ENCODE measurements around the gene WWOX.

The WWOX gene

DNA sequence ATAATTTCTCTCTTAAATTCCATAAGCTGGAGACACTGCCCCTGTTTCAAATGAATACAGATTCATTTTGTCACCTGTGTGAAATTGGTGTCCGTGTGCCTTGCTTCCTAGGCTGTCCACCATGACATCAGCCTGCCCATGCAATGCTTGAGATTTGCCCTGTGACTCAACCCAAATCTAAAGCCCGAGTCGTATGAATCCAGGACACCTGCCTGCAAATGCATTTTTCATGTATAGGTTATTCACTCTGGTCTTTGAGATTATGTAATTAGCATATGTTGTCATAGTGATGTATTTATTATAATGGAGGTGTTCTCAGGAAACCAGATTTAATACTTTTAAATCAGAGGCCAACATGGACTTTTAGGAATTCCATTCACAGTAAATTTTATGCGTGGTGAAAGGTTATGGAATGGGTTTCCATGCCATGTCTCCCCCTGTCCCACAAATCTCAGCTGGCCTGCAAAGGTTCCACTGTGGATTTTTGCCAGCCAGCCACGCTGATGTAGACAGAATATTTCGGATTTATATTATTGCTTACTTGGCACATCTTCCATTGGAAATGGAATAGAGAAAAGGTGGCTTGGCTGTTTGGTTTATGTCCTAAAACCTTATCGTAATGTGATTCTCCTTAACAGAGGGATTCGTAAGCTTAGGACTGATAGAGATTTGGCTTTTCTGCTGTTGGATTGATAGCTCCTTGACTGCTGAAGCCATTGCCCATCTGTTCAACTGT is 551.1 kb downstream of the WWOX start:
- TF ChIP-seq, protein P1, sequence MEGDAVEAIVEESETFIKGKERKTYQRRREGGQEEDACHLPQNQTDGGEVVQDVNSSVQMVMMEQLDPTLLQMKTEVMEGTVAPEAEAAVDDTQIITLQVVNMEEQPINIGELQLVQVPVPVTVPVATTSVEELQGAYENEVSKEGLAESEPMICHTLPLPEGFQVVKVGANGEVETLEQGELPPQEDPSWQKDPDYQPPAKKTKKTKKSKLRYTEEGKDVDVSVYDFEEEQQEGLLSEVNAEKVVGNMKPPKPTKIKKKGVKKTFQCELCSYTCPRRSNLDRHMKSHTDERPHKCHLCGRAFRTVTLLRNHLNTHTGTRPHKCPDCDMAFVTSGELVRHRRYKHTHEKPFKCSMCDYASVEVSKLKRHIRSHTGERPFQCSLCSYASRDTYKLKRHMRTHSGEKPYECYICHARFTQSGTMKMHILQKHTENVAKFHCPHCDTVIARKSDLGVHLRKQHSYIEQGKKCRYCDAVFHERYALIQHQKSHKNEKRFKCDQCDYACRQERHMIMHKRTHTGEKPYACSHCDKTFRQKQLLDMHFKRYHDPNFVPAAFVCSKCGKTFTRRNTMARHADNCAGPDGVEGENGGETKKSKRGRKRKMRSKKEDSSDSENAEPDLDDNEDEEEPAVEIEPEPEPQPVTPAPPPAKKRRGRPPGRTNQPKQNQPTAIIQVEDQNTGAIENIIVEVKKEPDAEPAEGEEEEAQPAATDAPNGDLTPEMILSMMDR (IDR thresholded peaks at IDR 0.05; ENCODE audit: insufficient read depth, low read depth, low read length, missing control alignments), result no peak
- H3K4me3 ChIP-seq (ENCODE audit: low read length), result no peak overlapping the region
- no peak for DNase-seq (ENCODE audit: low read depth)

DNA sequence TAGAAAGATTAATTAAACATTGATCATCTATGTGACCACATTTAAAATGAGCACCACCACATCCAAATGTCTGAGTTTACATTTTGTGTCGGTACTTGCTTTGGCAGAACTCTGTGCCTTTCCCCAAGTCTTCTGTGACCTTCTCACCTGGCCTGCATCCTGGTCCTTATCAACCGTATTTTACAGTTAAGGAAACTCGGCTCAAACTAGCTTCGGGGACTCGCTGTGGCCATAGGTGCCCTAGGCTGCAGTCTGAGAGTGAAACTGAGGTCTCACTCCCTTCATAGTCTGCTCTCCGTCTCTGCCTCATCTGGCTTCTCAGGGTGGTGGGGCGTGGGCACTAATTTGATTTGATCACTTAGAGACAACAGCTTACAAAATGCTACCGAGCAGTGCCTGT is 555.5 kb downstream of the WWOX start:
- TF ChIP-seq, protein P1 (IDR thresholded peaks at IDR 0.05; ENCODE audit: insufficient read depth, low read depth, low read length, missing control alignments), result no peak
- DNase-seq (ENCODE audit: low read depth), result no peak
- no peak overlapping the region for H3K4me3 ChIP-seq (ENCODE audit: low read length)

DNA sequence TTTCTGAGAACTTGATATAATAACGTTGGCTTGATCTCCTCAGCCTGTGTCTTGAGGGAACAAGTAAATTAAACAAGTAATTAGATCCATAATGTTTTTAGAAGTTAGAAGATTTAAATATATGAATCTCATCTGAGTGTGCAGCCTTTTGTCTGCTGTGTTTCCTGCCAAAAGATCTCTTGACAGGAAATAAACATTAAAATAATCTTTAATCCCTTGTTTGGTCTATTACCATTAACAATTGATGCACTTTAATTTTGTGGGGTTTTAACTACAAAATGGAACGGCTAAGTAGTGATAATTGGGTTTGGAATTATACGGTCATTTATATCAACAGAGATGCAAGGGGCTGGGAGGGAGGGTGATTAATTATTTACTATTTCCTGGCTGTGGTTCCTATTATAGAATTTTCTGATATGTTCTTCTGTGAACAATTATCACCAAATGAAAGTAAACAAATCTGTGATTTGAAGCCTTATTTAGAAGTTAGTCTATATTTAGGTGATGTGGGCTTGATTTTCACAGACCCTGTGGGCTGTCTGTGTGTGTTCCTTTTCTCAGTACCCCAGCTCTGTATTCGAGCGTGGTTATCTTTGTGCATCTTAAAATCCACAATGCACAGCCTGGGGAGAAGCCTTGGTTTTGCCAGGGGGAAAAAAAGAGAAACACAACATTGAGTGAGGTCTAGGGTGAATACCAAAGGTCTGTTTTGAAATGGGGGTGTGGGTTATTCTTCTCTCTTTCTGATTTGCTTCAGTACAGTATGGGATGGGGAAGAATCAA is 556.1 kb downstream of the WWOX start:
- TF ChIP-seq, protein P1 (IDR thresholded peaks at IDR 0.05; ENCODE audit: insufficient read depth, low read depth, low read length, missing control alignments), result no peak
- no peak for DNase-seq (ENCODE audit: low read depth)
- H3K4me3 ChIP-seq (ENCODE audit: low read length), result no peak overlapping the region

DNA sequence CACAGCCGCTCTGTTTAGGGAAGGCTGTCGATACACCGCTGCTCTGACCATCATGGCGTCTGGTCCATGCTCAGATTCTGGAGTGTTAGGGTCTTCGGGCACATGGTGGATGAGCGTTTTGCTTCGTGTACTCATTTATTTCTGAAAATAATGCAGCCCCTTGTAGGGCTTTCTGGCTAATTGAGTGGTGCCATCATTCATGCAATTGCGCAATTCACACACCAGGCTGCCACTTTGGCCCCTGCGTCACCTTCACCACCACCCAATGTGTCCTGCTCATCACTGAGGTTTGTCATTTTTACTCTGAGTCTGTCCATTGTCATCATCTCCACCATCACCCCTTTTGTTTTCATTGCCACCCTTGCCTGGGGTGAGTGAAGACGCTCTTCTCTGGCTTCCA is 557.4 kb downstream of the WWOX start:
- TF ChIP-seq, protein P1 (IDR thresholded peaks at IDR 0.05; ENCODE audit: insufficient read depth, low read depth, low read length, missing control alignments), result no peak
- no peak overlapping the region for H3K4me3 ChIP-seq (ENCODE audit: low read length)
- DNase-seq (ENCODE audit: low read depth), result no peak

DNA sequence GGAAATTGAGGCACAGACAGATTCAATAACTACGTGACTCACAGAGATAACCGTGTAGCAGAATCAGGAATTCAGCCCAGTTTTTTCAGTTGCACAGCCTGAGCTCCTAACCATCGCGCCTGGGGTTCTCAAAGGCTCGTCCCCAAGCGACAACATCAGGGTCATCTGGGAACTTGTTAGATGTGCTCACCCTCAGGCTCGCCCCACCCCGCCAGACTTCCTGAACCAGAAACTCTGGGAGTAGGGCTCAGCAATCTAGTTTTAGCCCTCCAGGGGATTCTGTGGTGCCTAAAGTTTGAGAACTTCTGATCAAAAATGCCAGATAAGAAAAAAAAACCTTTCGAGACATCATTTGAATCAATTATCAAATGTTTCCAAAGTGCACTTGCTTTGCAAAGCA is 559.8 kb downstream of the WWOX start:
- no peak for DNase-seq (ENCODE audit: low read depth)
- H3K4me3 ChIP-seq (ENCODE audit: low read length), result no peak overlapping the region
- TF ChIP-seq, protein P1 (IDR thresholded peaks at IDR 0.05; ENCODE audit: insufficient read depth, low read depth, low read length, missing control alignments), result no peak

DNA sequence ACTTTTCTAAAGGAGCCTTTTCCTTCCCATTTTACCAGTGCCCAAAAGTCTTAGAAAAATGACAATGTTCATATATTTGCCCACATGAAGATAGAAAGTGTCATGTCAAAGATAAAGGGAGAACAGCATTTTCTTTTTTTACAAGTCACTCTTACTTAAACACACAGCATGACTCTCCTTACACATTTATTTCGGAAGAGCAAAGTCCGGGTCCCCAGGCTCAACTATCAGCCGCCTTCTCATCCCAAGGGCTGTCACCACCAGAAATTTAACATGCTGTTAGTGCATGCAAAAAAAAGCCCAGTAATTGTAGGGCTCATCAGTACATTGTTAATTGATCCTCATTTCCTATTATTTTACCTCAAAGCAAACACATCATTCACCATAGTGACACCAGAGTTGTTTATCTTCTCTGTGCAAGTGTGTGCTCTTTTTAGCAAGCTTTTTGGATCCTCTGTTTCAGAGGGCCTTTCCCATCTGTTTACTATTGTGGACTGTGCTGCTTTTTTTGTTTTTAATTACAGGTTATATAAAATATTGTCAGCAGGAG is 560.3 kb downstream of the WWOX start:
- TF ChIP-seq, protein P1 (IDR thresholded peaks at IDR 0.05; ENCODE audit: insufficient read depth, low read depth, low read length, missing control alignments), result no peak
- DNase-seq (ENCODE audit: low read depth), result no peak
- H3K4me3 ChIP-seq (ENCODE audit: low read length), result no peak overlapping the region

Measured in epithelial cell of esophagus (primary cell).